ENCODE data around the gene TCP1.

GRCh38 chr6:159790956-159791598 lies 1.7 kb upstream of the TCP1 start:
- no peak for TF ChIP-seq CTCF (tag by site-specific recombination; IDR thresholded peaks at IDR 0.05)
- no peak for TF ChIP-seq YY2 (tag by site-specific recombination; IDR thresholded peaks at IDR 0.05)
- no peak for TF ChIP-seq BCL11A (tag by site-specific recombination; IDR thresholded peaks at IDR 0.05; ENCODE audit: low read depth)
- no peak for TF ChIP-seq REST (tag by site-specific recombination; IDR thresholded peaks at IDR 0.05)
- no peak for TF ChIP-seq ATF2 (tag by site-specific recombination; IDR thresholded peaks at IDR 0.05; ENCODE audit: low read depth)
- TF ChIP-seq ZNF830 (tag by site-specific recombination; IDR thresholded peaks at IDR 0.05; ENCODE audit: low read depth) = no peak
- no peak for TF ChIP-seq ZNF530 (tag by site-specific recombination; IDR thresholded peaks at IDR 0.05; ENCODE audit: low read depth)
- no peak for TF ChIP-seq ZFHX2 (tag by site-specific recombination; conservative IDR thresholded peaks at IDR 0.05)
- no peak for TF ChIP-seq MYNN (tag by site-specific recombination; IDR thresholded peaks at IDR 0.05; ENCODE audit: borderline replicate concordance)
- no peak for TF ChIP-seq ZNF692 (tag by site-specific recombination; IDR thresholded peaks at IDR 0.05)
- TF ChIP-seq ZNF239 (tag by site-specific recombination; IDR thresholded peaks at IDR 0.05) = no peak
